HG03108 (cell line): Measurements from ENCODE around the gene PSMA5.
"Not testable (repeated sequence)": the region's sequence is repeated elsewhere in the genome, so short reads cannot be mapped to it uniquely, and the experiment has no call there.

Experiments
- ATAC-seq: cut with Tn5 transposase; IDR thresholded peaks from one replicate; pipeline ENCODE4 v1.9.1; 2021; ENCODE audit warnings: moderate library complexity; ENCODE audit not compliant: unreplicated experiment

PSMA5 gene

DNA sequence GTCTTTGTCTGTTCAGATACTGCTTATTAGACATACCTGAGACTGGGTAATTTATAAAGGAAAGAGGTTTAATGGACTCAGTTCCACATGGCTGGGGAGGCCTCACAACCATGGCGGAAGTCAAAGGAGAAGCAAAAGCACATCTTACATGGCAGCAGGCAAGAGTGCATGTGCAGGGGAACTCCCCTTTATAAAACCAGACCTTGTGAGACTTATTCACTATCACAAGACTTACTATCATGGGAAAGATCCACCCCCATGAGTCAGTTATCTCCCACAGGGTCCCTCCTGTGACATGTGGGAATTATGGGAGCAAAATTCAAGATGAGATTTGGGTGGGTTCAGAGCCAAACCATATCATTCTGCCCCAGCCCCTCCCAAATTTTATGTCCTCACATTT lies 7.1 kb upstream of the PSMA5 start:
- no peak for ATAC-seq

GRCh38 chr1:109432336-109432735 lies 6.1 kb upstream of the PSMA5 start:
- ATAC-seq: no peak

DNA sequence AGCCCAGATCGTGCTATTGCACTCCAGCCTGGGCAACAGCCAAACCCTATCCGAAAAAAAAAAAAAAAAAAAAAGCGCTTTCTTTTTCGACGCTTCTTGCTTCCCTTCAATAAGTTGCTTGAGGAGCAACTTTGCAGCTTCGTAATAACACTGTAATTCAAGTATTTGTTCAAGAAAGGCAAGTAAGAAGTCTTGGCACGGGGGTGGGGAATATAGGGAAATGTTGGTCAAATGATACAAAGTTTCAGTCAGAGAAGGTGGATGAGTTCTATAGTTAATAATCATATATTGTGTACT lies 871 bp upstream of the PSMA5 start:
- no peak for ATAC-seq

DNA sequence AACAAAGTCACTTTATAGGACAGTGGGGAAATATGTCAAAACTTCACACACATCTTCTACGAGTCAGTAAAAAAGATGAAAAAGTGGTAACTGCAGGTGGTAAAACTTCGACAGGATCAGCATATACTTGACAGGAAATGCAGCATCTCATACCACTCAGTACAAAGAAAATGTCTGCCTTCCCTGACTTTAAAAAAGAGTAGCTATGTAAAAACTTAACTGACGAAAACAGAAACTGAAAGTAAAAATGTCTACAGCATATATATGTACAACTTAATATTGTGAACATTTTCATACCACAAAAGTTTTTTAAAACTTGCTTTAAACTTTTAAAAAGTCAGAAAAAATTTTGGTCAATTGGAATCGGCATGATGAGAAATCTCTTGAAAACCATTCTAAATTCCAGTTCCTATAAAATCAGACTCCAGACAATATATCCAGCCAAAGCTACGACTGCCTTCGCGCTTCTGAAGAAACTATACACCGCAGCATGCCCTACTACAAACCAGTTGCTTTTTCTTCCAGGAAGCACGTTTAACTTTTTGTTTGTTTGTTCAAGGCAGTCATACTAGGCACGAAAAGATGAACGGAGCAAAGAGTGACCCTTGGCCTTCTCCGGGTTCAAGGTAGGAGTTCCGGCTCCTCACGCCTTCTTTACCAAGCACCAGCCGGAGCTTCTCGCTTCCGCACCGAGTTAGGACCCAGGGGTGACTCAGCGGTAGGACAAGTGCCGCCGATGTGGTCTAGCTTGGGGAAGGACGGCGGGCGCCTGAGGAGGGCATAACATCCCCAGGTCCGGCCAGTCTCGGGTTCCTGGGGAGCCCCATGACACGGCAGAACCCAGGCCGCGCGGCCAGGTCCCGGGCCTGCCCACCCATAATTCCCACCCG lies 612 bp downstream of the PSMA5 start:
- ATAC-seq: peak; percentile 18

DNA sequence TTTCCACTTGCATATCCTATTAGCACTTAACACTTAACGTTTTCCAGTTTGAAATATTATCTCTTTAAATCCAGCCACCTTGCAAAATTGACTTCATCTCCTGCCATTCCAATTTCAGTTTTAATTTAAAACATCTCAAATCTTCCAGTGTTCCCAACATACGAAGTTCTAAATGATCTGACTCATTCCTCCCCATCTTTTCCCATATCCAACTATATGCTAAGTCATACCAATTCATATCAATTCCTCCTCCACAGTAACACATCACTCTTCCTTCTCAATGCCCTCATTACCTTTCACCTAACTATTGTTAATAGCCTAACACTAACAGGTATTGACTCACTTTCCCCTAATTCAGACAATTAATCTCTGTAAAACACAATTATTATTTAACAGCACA lies 2.8 kb downstream of the PSMA5 start:
- ATAC-seq: no peak

DNA sequence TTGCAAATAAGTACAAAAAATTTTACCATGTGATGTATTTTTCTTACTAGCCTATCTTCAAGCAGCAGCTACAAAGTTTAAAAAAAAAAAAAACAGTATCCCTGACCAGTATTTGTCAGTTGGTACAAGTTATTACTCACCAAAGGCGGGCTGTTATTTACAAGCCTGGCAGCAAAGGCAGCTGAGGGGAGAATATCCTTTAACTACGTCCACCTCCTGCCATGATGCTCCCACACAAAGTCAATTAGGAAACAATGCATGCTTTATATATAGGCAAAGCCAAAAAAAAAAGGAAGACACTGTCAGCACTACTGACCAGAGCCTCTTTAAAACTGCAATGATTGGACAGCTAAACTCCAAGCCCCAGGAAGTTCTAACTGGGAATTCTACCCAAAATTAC lies 13.7 kb downstream of the PSMA5 start:
- no peak for ATAC-seq

DNA sequence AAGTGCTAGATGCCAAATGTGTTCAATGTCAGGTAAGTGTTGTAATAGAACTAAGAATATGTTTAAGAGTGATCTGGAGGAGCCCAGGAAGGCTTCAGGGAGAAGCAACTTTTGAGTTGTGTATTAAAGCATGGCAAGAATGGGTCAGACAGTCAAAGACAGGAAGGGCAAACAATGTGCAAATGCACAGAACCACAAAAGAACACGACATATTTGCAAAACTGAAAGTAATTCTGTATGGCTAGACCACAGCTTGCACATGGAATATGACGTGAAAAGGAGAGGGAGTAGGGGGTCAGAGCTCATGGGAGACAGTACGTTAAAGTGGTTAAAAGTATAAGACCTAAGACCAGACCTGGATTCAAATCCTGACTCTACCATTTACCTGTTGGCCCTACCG lies 21.4 kb downstream of the PSMA5 start:
- ATAC-seq: no peak

DNA sequence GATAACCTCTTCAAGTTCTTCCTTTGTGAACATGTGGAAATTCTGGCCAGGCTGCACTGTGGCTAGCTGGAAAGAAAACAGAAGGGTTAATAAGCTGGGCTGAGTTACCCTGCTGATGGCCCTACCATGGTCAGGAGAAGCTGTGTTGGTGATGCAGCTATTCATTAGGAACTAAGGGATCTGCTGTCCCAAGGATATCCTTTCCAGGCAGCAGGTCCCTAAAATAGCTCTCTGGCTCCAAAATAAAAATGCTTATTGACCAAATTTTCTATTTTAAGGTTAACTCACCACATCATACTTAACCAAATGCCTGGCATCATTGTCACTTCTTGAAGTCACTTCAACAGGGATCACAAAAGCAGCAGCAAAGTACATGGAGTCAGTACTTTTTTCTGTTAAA lies 24.2 kb downstream of the PSMA5 start:
- ATAC-seq: no peak

DNA sequence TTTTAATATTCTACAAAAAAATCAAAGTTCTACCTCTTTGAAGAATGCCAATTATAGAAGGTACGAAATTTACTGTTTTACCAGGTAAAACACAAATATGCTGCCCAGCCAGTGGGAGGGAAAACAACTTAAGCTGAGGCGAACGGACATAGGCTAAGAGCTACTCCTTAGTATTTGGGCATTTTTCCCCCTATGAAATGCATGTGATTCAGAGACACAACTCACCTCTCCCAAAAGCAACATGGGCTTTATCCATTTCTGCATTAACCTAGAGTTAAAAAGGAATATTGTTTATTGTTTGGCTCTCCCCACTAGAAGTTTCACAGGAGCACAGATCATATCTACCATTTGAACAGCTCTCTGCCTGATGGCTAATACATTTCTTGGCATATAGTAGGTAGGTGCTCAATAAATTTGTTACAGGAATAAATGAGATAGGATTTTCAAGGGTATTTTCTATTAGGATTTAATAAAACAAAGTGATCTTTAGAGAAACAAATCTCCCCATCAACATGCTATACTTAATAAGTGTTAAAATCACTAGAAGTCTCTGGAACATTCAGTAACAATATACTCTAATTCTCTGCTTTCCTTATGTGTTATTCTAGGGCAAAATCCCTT lies 26.1 kb downstream of the PSMA5 start:
- ATAC-seq: no peak

DNA sequence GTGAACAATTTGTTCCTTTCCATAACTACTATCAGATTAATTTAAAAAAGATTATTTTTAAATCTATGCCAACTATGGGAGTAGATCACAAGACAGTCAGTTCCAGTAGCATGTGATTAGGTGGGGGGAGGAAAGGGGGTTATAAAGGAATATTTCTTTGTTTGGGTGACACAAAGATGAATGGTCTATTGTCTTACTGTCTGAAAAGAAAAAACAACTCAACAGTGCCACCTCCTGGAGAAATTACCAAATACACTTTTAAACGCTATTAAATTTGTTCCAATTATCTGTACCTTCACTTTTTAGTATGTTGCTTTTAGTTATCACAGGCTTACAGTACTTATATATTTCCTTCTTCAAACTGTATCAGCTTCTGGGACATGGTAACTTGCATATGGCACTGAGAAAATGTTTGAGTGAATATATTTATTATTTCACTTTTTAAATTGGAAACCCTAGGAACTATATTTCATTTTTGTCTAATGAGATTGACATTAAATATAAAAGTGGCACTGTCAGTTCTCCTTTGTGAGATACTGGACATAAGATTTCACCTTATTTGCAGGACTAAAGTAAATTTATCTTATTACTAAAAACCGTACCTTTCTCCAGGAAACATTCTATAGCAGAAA lies 26.8 kb downstream of the PSMA5 start:
- ATAC-seq: no peak

GRCh38 chr1:109398343-109399225 lies 27.7 kb downstream of the PSMA5 start:
- no peak for ATAC-seq

GRCh38 chr1:109397581-109398342 lies 28.5 kb downstream of the PSMA5 start, which contains the start of gene SORT1:
TSS of gene SORT1 (minus strand) at chr1:109397918. CDS start at chr1:109397892, 26 bp downstream.
- peak; percentile 81 for ATAC-seq

DNA sequence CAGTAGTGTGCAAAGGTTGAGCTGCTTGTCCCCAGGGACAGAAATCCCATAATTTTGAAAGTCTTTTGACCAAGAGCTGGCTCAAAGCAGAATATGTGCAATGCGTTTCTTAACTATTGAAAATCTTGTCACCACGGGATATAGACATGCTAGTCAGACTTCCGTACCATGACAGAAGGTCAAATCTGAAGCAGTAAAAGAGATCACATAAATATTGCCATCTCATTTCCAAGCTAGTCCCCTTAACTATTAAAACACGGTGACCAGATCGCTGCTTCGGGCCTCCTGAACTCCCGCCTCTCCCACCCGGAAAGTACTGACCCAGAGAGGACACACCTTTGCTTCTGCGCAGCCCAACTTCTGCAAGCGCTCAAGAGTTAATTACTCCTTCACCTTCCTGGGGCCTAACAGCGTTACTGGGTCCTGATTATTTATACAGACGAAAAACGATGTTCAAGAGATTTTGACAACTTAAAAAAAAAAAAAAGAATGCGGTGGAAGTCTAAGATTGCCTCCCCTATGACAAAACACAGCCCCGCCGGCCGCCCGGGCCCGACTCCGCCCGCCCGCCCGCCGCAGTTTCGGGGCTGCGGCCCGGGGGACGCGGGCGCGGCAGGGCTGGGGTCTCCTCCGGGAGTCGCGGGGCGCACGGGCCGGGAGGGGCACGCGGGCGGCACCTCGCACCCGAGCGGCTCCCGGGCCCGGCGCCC lies 29.2 kb downstream of the PSMA5 start:
- ATAC-seq: no peak

GRCh38 chr1:109396513-109396839 lies 29.8 kb downstream of the PSMA5 start:
- no peak for ATAC-seq

- no peak for ATAC-seq
Measured at GRCh38 chr1:109395602-109396512, 30.4 kb downstream of the PSMA5 start.

- ATAC-seq: not testable (repeated sequence)
Measured at GRCh38 chr1:109395282-109395599, 31.0 kb downstream of the PSMA5 start.

- ATAC-seq: no peak
Measured at GRCh38 chr1:109394591-109395281, 31.5 kb downstream of the PSMA5 start.

DNA sequence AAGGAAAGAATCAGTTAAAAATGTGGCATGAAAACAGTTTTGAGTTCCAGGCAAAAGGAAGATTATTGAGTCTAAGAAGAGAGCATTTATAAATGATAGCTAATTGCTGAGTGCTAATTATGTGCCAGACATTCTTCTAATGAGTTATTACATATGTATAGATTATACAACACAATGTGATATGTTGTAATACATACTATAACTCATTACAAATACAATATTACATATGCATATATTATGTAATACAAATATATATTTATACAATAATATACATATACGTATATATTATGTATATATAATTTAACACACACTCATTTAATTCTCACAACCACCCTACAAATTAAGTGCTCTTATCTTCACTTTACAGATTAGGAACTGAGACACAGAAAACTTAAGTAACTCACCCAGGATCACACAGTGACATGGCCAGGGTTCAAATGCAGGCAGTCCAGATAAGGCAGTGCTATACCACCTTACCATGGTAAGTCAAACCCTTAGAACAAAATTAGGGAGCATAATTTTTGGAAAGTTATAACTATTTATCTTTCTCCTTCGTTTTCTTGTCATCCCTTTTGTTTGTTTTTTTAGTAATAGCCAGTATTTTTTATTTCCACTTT lies 32.5 kb downstream of the PSMA5 start:
- no peak for ATAC-seq
